Measurements from ENCODE around the gene RALGPS1. TPM values are rescaled to one million over a fixed set of nuclear protein-coding genes. Genes with fewer than 3 reads are reported as not detected.

Gene RALGPS1
- total and polyA plus RNA-seq, 2 experiments from 2014 or later: 13.1 to 22.1 TPM

- H3K4me3 ChIP-seq: no peak overlapping the region
- WGBS (ENCODE audit: low lambda C conversion rate, missing lambda C conversion rate): 89% methylated on average over 7 of the region's 7 CpGs
- H3K9me2 ChIP-seq (replicated peaks; ENCODE audit: insufficient read depth): no peaks in the 10 kb centered on the region
- no peak for DNase-seq (ENCODE audit: low spot score)
- no peak for TF ChIP-seq EZH2phosphoT487 (IDR thresholded peaks at IDR 0.05; ENCODE audit: low read depth, severe bottlenecking, unreplicated experiment)
- no peak for TF ChIP-seq EZH2 (IDR thresholded peaks at IDR 0.05; ENCODE audit: borderline replicate concordance)
- TF ChIP-seq CTCF (IDR thresholded peaks at IDR 0.05; ENCODE audit: poor library complexity): no peak
- no peaks in the 10 kb centered on the region for H3K79me2 ChIP-seq
- no peaks in the 10 kb centered on the region for H3K4me1 ChIP-seq (ENCODE audit: insufficient read depth)
- no peaks in the 10 kb centered on the region for H3K9me3 ChIP-seq (ENCODE audit: low read depth)
- no peaks in the 10 kb centered on the region for H3K27me3 ChIP-seq
- no peak overlapping the region for H3K4me2 ChIP-seq
- H3K27ac ChIP-seq: no peak overlapping the region
- no peaks in the 10 kb centered on the region for H4K20me1 ChIP-seq (ENCODE audit: insufficient read depth, poor library complexity, severe bottlenecking)
- no peaks in the 10 kb centered on the region for H3K36me3 ChIP-seq (replicated peaks; ENCODE audit: insufficient read depth, low read depth)
- no peak overlapping the region for H2AFZ ChIP-seq
Observed at GRCh38 chr9:127209220-127209619, 294.6 kb downstream of the RALGPS1 start.

GRCh38 chr9:127209948-127210640, 295.5 kb downstream of the RALGPS1 start:
- Histone ChIP-seq H3K27me3 (no peaks in the 10 kb centered on the region), H3K27ac (no peak overlapping the region), H4K20me1 (ENCODE audit: insufficient read depth, poor library complexity, severe bottlenecking) (no peaks in the 10 kb centered on the region), H3K36me3 (replicated peaks; ENCODE audit: insufficient read depth, low read depth) (no peaks in the 10 kb centered on the region), H3K4me3 (no peak overlapping the region), H3K9me3 (ENCODE audit: low read depth) (no peaks in the 10 kb centered on the region), H3K4me2 (no peak overlapping the region), H3K4me1 (ENCODE audit: insufficient read depth) (no peaks in the 10 kb centered on the region), H2AFZ (no peak overlapping the region), H3K79me2 (no peaks in the 10 kb centered on the region), H3K9me2 (replicated peaks; ENCODE audit: insufficient read depth) (no peaks in the 10 kb centered on the region)
- no peak for DNase-seq (ENCODE audit: low spot score)
- 73% methylated on average over 16 of the region's 18 CpGs for WGBS (ENCODE audit: low lambda C conversion rate, missing lambda C conversion rate)
- TF ChIP-seq EZH2phosphoT487 (IDR thresholded peaks at IDR 0.05; ENCODE audit: low read depth, severe bottlenecking, unreplicated experiment) (no peak), EZH2 (IDR thresholded peaks at IDR 0.05; ENCODE audit: borderline replicate concordance) (no peak), CTCF (IDR thresholded peaks at IDR 0.05; ENCODE audit: poor library complexity) (no peak)

GRCh38 chr9:127210851-127211730, 296.5 kb downstream of the RALGPS1 start:
- Histone ChIP-seq H3K4me1 (ENCODE audit: insufficient read depth) (no peaks in the 10 kb centered on the region), H3K9me2 (replicated peaks; ENCODE audit: insufficient read depth) (no peaks in the 10 kb centered on the region), H4K20me1 (ENCODE audit: insufficient read depth, poor library complexity, severe bottlenecking) (no peaks in the 10 kb centered on the region), H3K79me2 (no peaks in the 10 kb centered on the region), H3K36me3 (replicated peaks; ENCODE audit: insufficient read depth, low read depth) (no peaks in the 10 kb centered on the region), H3K9me3 (ENCODE audit: low read depth) (no peaks in the 10 kb centered on the region), H3K4me3 (no peak overlapping the region), H3K27me3 (no peaks in the 10 kb centered on the region), H3K27ac (no peak overlapping the region), H3K4me2 (no peak overlapping the region), H2AFZ (no peak overlapping the region)
- DNase-seq (ENCODE audit: low spot score): no peak
- 75% methylated on average over 20 of the region's 20 CpGs for WGBS (ENCODE audit: low lambda C conversion rate, missing lambda C conversion rate)
- TF ChIP-seq EZH2 (IDR thresholded peaks at IDR 0.05; ENCODE audit: borderline replicate concordance): no peak
- no peak for TF ChIP-seq EZH2phosphoT487 (IDR thresholded peaks at IDR 0.05; ENCODE audit: low read depth, severe bottlenecking, unreplicated experiment)
- TF ChIP-seq CTCF (IDR thresholded peaks at IDR 0.05; ENCODE audit: poor library complexity): no peak
